ENCODE measurements around the gene CDK18.
A peak's percentile ranks its signal among the peaks of the same experiment; 100 is the strongest.

CDK18 gene

DNA sequence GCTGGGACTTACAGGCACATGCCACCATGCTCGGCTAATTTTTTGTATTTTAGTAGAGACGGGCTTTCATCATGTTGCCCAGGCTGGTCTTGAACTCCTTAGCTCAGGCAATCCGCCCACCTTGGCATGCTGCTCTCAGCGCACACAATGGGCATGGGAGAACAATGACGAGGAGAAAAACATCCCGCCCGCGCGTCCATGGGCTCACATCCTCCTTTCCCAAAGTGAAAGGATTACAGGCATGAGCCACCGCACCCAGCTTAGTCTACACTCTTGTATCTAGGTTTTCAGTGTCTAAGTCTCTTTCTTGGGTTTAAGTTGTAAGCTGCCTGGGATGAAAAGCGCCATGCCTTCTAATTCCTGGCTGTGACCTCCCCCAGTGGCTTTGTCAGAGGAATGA, 37.9 kb downstream of the CDK18 start:
- no peak for TF ChIP-seq CTCF (conservative IDR thresholded peaks at IDR 0.05; ENCODE audit: low read depth, low read length)
- no peak overlapping the region for H3K4me3 ChIP-seq (ENCODE audit: low read length)
- DNase-seq (ENCODE audit: low read depth) = no peak

GRCh38 chr1:205543351-205544301, 39.2 kb downstream of the CDK18 start:
- peak overlapping the region; percentile 23 for H3K4me3 ChIP-seq (ENCODE audit: low read length)
- peak; percentile 86 for DNase-seq (ENCODE audit: low read depth)
- TF ChIP-seq CTCF (conservative IDR thresholded peaks at IDR 0.05; ENCODE audit: low read depth, low read length) = no peak

GRCh38 chr1:205545001-205545919, 40.8 kb downstream of the CDK18 start:
- H3K4me3 ChIP-seq (ENCODE audit: low read length) = no peak overlapping the region
- no peak for DNase-seq (ENCODE audit: low read depth)
- TF ChIP-seq CTCF (conservative IDR thresholded peaks at IDR 0.05; ENCODE audit: low read depth, low read length) = no peak

DNA sequence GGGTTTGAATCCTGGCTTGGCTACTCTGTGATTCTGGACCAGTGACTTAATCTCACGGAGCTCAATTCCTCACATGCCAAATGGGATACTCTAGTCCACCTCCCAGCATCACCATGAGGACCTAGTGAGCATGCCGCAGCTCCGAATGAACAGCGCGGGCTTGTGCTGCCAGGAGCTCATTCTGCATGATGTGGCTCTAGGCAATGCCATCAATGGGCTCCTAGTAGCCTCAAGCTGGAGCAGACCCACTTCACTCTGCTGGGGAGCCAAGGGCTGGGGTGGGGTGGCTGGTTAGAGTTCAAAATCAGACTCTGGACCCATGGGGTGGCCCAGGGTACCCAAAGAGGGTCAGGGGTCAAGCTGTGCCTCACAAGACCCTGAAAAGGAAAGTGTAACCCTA, 41.5 kb downstream of the CDK18 start:
- DNase-seq (ENCODE audit: low read depth) = no peak
- H3K4me3 ChIP-seq (ENCODE audit: low read length) = no peak overlapping the region
- no peak for TF ChIP-seq CTCF (conservative IDR thresholded peaks at IDR 0.05; ENCODE audit: low read depth, low read length)

DNA sequence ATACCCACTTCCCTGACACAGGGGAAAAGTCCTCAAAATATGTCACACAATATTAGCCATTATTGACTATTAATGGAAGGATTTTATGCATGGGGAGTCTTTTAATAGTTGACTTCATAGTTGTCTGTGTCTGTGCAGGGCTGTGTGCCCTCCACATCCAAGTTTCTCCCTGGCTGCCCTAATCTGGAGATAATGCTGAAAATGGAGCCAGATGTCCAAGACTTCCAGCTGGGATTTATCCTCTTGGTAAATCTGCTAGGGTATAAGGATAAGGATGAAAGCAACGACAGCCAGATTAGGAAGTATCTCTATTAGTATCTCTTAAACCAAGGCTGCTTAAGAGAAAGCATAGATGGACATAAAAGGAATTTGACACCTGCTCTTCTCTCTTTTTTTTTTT, 42.1 kb downstream of the CDK18 start:
- H3K4me3 ChIP-seq (ENCODE audit: low read length) = no peak overlapping the region
- no peak for TF ChIP-seq CTCF (conservative IDR thresholded peaks at IDR 0.05; ENCODE audit: low read depth, low read length)
- no peak for DNase-seq (ENCODE audit: low read depth)

DNA sequence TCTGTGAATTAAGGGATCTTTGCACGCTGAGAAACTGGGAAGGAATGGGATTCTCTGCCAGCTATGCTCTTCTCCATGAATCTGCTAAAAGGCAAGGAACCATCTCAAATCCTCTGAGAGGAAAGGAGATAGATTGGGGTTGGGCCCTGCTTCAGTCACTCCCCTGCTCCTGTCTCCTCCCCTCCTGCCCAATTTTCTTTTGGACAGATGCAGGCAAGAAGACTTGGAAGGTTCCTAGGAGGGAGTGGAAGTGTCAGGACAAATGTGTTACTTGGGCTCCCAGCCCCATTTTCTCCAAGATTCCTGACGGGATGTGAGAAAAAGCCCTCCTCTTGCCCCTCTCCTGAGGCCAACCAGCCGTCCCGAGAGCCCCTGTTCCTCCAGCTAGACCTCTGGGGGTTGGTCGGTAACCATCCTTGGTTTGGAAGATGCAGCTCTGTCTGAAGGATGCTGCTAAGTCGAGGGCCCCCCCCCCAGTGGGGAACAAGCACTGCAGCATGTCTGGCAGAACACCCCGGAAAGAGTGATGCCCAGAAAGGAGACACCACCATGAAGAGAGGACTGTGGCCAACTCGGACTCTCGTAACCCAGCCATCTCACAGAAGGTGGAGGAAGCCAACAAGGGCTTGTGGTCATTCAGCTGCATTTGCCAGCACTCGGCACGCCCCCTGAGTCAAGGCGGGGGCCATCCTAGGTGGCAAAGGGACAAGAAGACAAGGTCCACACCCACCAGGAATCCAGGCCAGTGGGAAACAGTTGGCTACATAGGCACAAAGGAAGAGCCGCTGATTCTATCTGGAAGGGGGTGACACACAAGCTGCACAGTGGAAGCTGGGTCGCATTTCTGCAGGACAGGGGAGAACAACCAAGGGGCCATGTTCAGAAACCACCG, 43.7 kb downstream of the CDK18 start:
- no peak overlapping the region for H3K4me3 ChIP-seq (ENCODE audit: low read length)
- no peak for DNase-seq (ENCODE audit: low read depth)
- peak; percentile 9 for TF ChIP-seq CTCF (conservative IDR thresholded peaks at IDR 0.05; ENCODE audit: low read depth, low read length)

All from retinal pigment epithelial cell (primary cell).